ENCODE measurements around the gene TCF12. TPM values are rescaled to one million over a fixed set of nuclear protein-coding genes. Genes with fewer than 3 reads are reported as not detected.

Gene TCF12
- polyA plus RNA-seq, 3 donors = 15.8 to 52.5 (median 27.6) TPM

GRCh38 chr15:57134071-57134605 is 215.7 kb downstream of the TCF12 start:
- no peaks in the 10 kb centered on the region for H3K9me3 ChIP-seq (replicated peaks in 1 of 2; ENCODE audit: control insufficient read depth in 1 of 2, insufficient read depth in 1 of 2, low read length in 2 of 2)
- no peak overlapping the region for H3K4me3 ChIP-seq (replicated peaks in 1 of 3; ENCODE audit: low read depth in 2 of 3, low read length in 3 of 3)
- Mint-ChIP-seq H3K9me3 (no peaks in the 10 kb centered on the region), H3K4me3 (no peak overlapping the region), H3K36me3 (peaks cover 8 to 9% of the 10 kb centered on the region in 2 donors), H3K27me3 (ENCODE audit: low read depth in 3 of 3) (no peaks in the 10 kb centered on the region), H3K27ac (no peak overlapping the region), H3K4me1 (peaks cover 21% of the 10 kb centered on the region)
- no peak for DNase-seq
- no peak overlapping the region for H2AFZ ChIP-seq (ENCODE audit: insufficient read depth, low read depth, low read length, poor library complexity, severe bottlenecking)
- H3K9ac ChIP-seq (ENCODE audit: insufficient read depth, low read length, poor library complexity, severe bottlenecking) = no peak overlapping the region
- H3K27me3 ChIP-seq (ENCODE audit: control insufficient read depth in 2 of 2, insufficient read depth in 2 of 2, low read length in 2 of 2) = no peaks in the 10 kb centered on the region
- intact Hi-C loops (cut with micrococcal nuclease) = no loop called here
- no peaks in the 10 kb centered on the region for H3K4me1 ChIP-seq (ENCODE audit: control insufficient read depth in 1 of 2, insufficient read depth in 2 of 2, low read length in 2 of 2)
- no peak for TF ChIP-seq CTCF (IDR thresholded peaks at IDR 0.05)
- H3K36me3 ChIP-seq (replicated peaks in 1 of 2; ENCODE audit: control insufficient read depth in 1 of 2, insufficient read depth in 2 of 2, low read length in 2 of 2) = peaks cover 0 to 9% of the 10 kb centered on the region in 2 donors
- no peaks in the 10 kb centered on the region for H4K20me1 ChIP-seq (ENCODE audit: insufficient read depth, low read length)
- WGBS (ENCODE audit: insufficient coverage) = 79% methylated on average over 2 of the region's 4 CpGs
- H3K27ac ChIP-seq (ENCODE audit: low read depth in 1 of 2, low read length in 2 of 2) = no peak overlapping the region
- no peak overlapping the region for H3K4me2 ChIP-seq (replicated peaks; ENCODE audit: extremely low read depth, low read length, poor library complexity, severe bottlenecking)
- H3K79me2 ChIP-seq (ENCODE audit: insufficient read depth, low read length) = no peaks in the 10 kb centered on the region

GRCh38 chr15:57134851-57135250 is 216.4 kb downstream of the TCF12 start:
- H3K4me3 Mint-ChIP-seq = no peak overlapping the region
- no peak for DNase-seq
- Histone ChIP-seq H3K27ac (ENCODE audit: low read depth in 1 of 2, low read length in 2 of 2) (no peak overlapping the region), H3K4me1 (ENCODE audit: control insufficient read depth in 1 of 2, insufficient read depth in 2 of 2, low read length in 2 of 2) (no peaks in the 10 kb centered on the region), H3K9ac (ENCODE audit: insufficient read depth, low read length, poor library complexity, severe bottlenecking) (no peak overlapping the region), H3K27me3 (ENCODE audit: control insufficient read depth in 2 of 2, insufficient read depth in 2 of 2, low read length in 2 of 2) (no peaks in the 10 kb centered on the region), H3K4me3 (replicated peaks in 1 of 3; ENCODE audit: low read depth in 2 of 3, low read length in 3 of 3) (no peak overlapping the region), H3K36me3 (replicated peaks in 1 of 2; ENCODE audit: control insufficient read depth in 1 of 2, insufficient read depth in 2 of 2, low read length in 2 of 2) (peaks cover 0 to 2% of the 10 kb centered on the region in 2 donors), H4K20me1 (ENCODE audit: insufficient read depth, low read length) (no peaks in the 10 kb centered on the region), H3K9me3 (replicated peaks in 1 of 2; ENCODE audit: control insufficient read depth in 1 of 2, insufficient read depth in 1 of 2, low read length in 2 of 2) (no peaks in the 10 kb centered on the region), H2AFZ (ENCODE audit: insufficient read depth, low read depth, low read length, poor library complexity, severe bottlenecking) (no peak overlapping the region), H3K79me2 (ENCODE audit: insufficient read depth, low read length) (no peaks in the 10 kb centered on the region), H3K4me2 (replicated peaks; ENCODE audit: extremely low read depth, low read length, poor library complexity, severe bottlenecking) (no peak overlapping the region)
- H3K27ac Mint-ChIP-seq = no peak overlapping the region
- TF ChIP-seq CTCF (IDR thresholded peaks at IDR 0.05) = no peak
- H3K9me3 Mint-ChIP-seq = no peaks in the 10 kb centered on the region
- H3K4me1 Mint-ChIP-seq = peaks cover 21% of the 10 kb centered on the region
- H3K36me3 Mint-ChIP-seq = peaks cover 8 to 9% of the 10 kb centered on the region in 2 donors
- intact Hi-C loops (cut with micrococcal nuclease) = no loop called here
- H3K27me3 Mint-ChIP-seq (ENCODE audit: low read depth in 3 of 3) = no peaks in the 10 kb centered on the region

All from CD14-positive monocyte (primary cell).